Measurements from ENCODE around the gene CXCR4. TPM values are rescaled to one million over a fixed set of nuclear protein-coding genes. Genes with fewer than 3 reads are reported as not detected.
A peak's percentile ranks its signal among the peaks of the same experiment; 100 is the strongest.

Gene CXCR4
- total RNA-seq, 1 experiment from 2014 or later: 1.3 TPM

DNA sequence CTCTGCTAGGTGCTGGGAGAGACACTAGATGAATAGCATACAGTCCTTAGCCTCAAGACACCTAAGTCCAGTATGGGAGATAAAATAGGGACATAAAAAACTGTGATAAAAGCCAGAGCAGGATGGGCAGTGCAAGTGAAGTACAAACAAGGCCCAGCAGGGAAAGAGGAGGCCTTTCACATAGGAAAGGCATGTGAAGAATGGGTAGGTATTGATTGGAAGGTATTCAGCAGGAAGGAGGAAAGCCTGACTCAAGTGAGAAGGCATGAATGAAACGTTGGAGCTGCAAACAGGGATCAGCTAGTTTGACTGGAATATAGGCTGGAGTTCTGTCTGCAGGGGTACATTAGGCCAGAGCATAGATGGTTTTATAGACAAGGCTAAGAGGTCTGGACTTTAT lies 11.0 kb upstream of the CXCR4 start:
- CTCF ChIA-PET: no interaction called here
- Mint-ChIP-seq H3K9me3 (no peaks in the 10 kb centered on the region), H3K4me3 (no peak overlapping the region), H3K27me3 (ENCODE audit: low read depth) (no peaks in the 10 kb centered on the region; the same call in none of the 2 replicates), H3K27ac (no peak overlapping the region), H3K36me3 (no peaks in the 10 kb centered on the region), H3K4me1 (peaks cover 29% of the 10 kb centered on the region)
- TF ChIP-seq, protein P1, sequence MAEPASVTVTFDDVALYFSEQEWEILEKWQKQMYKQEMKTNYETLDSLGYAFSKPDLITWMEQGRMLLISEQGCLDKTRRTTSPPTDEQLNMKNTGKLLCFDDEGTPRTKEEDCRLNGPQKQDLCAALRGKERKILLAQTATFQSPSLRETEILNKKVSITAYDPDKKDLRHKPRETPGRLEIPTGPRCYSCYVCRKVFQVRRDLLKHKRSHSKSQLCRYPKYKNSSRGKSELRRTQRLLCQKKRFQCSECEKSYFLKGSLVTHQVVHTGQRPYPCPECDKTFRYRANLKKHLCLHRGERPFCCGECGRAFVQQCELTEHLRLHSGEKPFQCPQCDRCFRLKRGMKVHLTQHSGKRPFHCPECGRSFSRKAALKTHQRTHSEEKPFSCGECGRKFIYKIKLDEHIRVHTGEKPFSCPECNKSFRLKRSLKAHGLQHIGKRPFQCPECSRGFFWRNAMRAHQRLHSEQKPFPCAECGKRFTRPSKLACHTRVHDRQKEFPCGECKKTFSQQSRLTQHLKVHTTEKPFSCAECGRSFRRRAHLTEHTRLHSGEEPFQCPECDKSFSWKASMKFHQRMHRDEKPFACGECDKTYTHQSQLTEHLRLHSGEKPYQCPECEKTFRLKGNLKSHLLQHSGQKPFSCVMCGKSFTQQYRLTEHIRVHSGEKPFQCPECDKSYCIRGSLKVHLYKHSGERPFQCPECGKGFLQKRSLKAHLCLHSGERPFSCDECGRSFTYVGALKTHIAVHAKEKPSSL (CRISPR knock-in tag; conservative IDR thresholded peaks at IDR 0.05): no peak
- TF ChIP-seq SP1 (CRISPR knock-in tag; conservative IDR thresholded peaks at IDR 0.05) (no peak), SMAD3 (CRISPR knock-in tag; IDR thresholded peaks at IDR 0.05; ENCODE audit: borderline replicate concordance) (no peak), TCF7 (CRISPR knock-in tag; IDR thresholded peaks at IDR 0.05; ENCODE audit: low read depth) (no peak)
- ATAC-seq: peak; percentile 61
- no peak for DNase-seq (ENCODE audit: low spot score)
- POLR2A ChIA-PET: no interaction called here

- Mint-ChIP-seq H3K27me3 (ENCODE audit: low read depth) (no peaks in the 10 kb centered on the region; the same call in none of the 2 replicates), H3K9me3 (no peaks in the 10 kb centered on the region), H3K4me1 (peaks cover 29% of the 10 kb centered on the region), H3K36me3 (no peaks in the 10 kb centered on the region), H3K4me3 (no peak overlapping the region), H3K27ac (no peak overlapping the region)
- ChIA-PET CTCF (no interaction called here), POLR2A (no interaction called here)
- TF ChIP-seq CBFB (CRISPR knock-in tag; IDR thresholded peaks at IDR 0.05; ENCODE audit: low read depth) (no peak), ZSCAN18 (CRISPR knock-in tag; IDR thresholded peaks at IDR 0.05) (no peak), HMGA2 (CRISPR knock-in tag; IDR thresholded peaks at IDR 0.05) (no peak), ZNF138 (CRISPR knock-in tag; conservative IDR thresholded peaks at IDR 0.05) (no peak), IRF2 (CRISPR knock-in tag; IDR thresholded peaks at IDR 0.05; ENCODE audit: borderline replicate concordance, low read depth) (no peak), NFE2L1 (CRISPR knock-in tag; IDR thresholded peaks at IDR 0.05) (no peak), STAT6 (CRISPR knock-in tag; conservative IDR thresholded peaks at IDR 0.05; ENCODE audit: low read depth) (no peak), ZNF671 (CRISPR knock-in tag; IDR thresholded peaks at IDR 0.05) (no peak), CDX4 (CRISPR knock-in tag; IDR thresholded peaks at IDR 0.05; ENCODE audit: borderline replicate concordance) (no peak), FOXP1 (CRISPR knock-in tag; IDR thresholded peaks at IDR 0.05; ENCODE audit: borderline replicate concordance) (no peak)
- no peak for DNase-seq (ENCODE audit: low spot score)
- no peak for ATAC-seq
Observed at GRCh38 chr2:136128366-136128765, 10.4 kb upstream of the CXCR4 start.

GRCh38 chr2:136127356-136127755 lies 9.4 kb upstream of the CXCR4 start:
- DNase-seq (ENCODE audit: low spot score) (no peak), ATAC-seq (no peak)
- Mint-ChIP-seq H3K4me1 (peaks cover 30% of the 10 kb centered on the region), H3K9me3 (no peaks in the 10 kb centered on the region), H3K36me3 (no peaks in the 10 kb centered on the region), H3K27me3 (ENCODE audit: low read depth) (no peaks in the 10 kb centered on the region; the same call in none of the 2 replicates), H3K4me3 (no peak overlapping the region), H3K27ac (no peak overlapping the region)
- POLR2A ChIA-PET: no interaction called here
- CTCF ChIA-PET: no interaction called here
- TF ChIP-seq ZBTB21 (CRISPR knock-in tag; IDR thresholded peaks at IDR 0.05; ENCODE audit: borderline replicate concordance) (no peak), MYBL2 (CRISPR knock-in tag; IDR thresholded peaks at IDR 0.05) (no peak), CREM (CRISPR knock-in tag; IDR thresholded peaks at IDR 0.05) (no peak), ATF1 (CRISPR knock-in tag; IDR thresholded peaks at IDR 0.05) (no peak), TEAD1 (CRISPR knock-in tag; IDR thresholded peaks at IDR 0.05) (no peak), CREB1 (CRISPR knock-in tag; IDR thresholded peaks at IDR 0.05) (no peak), STAT6 (CRISPR knock-in tag; conservative IDR thresholded peaks at IDR 0.05; ENCODE audit: low read depth) (no peak)

All from WTC11 (cell line).